ENCODE data around the gene KCNQ1.

KCNQ1 gene

GRCh38 chr11:2738551-2739431, 294.0 kb downstream of the KCNQ1 start:
- FAIRE-seq (no peak), DNase-seq (ENCODE audit: insufficient read length, low spot score) (no peak)

DNA sequence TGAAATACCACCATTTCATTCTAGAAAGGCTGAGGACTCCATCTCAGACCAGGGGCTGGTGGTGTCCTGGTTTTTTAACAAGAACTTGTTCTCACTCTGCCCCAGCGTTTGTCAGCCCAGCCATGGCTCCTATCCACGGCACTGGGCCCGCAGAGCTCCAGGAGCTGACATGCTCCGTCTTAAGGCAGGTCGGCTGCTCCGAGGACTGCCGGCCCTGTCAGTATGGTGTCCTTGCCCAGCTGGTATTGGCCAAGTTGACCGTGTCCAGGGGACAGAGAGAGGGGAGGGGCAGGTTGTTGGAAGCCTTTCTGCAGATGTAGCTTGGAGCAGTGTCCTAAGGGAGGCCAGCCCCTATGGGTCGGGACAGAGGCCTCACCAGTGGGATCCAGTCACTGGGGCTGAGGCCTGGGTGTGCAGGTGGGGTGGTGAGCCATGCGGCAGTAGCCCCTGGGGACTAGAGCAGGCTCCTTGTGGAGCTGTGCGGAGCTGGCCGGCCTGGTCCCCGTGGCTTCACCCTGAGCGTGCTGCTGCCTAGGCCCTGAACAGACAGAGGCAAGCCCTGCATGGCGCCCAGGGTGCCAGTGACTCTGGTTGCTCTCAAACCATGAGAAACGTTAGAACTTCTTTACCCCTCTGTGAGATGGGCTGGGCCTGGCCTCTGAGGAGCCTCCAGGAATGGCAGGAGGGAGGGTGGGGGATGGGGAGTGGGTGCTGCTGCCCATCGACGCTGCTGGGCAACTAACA, 294.9 kb downstream of the KCNQ1 start:
- FAIRE-seq (no peak), DNase-seq (ENCODE audit: insufficient read length, low spot score) (no peak)

GRCh38 chr11:2740275-2740940, 295.6 kb downstream of the KCNQ1 start:
- DNase-seq (ENCODE audit: insufficient read length, low spot score) (no peak), FAIRE-seq (no peak)

- FAIRE-seq (no peak), DNase-seq (ENCODE audit: insufficient read length, low spot score) (no peak)
Measured at GRCh38 chr11:2741006-2741376, 296.2 kb downstream of the KCNQ1 start.

DNA sequence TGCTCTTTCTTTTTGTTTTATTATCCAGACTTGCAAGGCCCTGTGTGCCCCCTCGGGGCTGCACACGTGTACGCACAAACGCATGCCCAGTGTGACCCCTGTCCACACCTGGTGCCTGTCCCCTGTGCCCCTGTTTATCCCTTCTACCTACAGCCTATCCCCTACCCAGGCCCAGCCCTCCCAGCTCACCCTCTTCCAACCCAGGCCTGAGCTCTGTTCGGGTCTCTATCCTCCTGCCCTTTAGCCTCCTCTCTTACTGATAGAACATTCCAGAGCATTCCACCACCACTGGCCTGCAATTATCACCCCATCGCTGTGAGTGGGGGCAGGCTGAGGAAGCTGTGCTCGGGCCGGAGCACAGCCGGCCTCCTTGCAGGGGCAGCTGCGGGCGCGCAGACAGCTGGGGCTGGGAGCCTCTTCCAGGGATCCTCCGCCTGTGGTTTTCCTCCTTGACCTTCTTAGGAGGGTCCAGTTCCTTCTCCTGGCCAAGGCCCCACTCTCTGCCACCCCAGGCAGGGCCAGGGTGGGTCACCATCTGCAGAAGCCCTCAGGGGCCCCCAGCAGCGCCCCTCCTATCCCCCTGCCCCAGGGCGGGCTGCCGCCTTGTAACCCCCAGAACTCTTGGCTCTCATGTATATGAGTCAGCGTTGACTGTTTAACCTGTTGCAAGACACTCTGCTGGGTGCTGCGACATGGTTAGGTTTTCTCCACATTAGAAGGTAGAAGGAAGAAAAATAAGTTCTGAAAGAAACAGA, 296.7 kb downstream of the KCNQ1 start:
- no peak for DNase-seq (ENCODE audit: insufficient read length, low spot score)
- FAIRE-seq, result no peak

GRCh38 chr11:2742201-2742600, 297.4 kb downstream of the KCNQ1 start:
- DNase-seq (ENCODE audit: insufficient read length, low spot score) (no peak), FAIRE-seq (no peak)

DNA sequence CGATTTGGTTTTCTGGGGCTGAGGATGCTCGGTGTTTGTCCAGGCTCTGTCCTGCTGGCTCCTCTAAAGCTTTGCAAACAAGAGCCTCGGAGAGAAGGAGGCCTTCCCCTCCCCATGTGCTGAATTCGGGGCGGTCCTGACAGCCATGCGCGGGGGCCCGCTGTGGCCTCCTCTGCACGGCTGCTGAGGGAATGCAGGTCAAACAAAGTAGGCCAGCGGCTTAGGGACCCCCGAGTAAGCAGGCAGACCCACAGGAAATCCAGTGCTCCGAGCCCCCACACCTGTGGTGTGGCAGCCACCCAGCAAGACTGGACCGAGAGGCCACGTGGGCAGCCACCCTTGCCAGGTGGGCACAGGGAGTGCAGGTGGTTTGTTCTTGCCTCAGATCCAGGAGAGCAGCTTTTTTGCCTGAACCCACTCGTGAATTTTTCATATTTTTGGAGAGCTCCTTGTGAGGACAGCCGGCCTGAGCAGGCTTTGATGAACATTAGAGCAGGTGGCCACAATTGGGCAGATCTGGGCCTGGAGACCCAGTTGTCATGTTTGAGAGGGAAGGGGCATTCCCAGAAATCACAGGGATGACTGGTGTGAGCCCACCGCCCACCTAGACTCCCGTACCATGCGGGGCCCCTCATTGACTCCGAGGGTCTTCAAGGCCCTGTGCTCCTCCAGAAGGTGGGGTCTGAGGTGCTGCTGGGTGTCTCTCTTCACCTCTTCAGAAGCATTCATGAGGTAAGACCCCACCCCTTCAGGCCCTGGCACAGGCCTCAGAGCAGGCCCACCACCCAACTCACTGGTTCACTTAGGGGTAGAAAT, 298.0 kb downstream of the KCNQ1 start:
- no peak for FAIRE-seq
- DNase-seq (ENCODE audit: insufficient read length, low spot score), result no peak

DNA sequence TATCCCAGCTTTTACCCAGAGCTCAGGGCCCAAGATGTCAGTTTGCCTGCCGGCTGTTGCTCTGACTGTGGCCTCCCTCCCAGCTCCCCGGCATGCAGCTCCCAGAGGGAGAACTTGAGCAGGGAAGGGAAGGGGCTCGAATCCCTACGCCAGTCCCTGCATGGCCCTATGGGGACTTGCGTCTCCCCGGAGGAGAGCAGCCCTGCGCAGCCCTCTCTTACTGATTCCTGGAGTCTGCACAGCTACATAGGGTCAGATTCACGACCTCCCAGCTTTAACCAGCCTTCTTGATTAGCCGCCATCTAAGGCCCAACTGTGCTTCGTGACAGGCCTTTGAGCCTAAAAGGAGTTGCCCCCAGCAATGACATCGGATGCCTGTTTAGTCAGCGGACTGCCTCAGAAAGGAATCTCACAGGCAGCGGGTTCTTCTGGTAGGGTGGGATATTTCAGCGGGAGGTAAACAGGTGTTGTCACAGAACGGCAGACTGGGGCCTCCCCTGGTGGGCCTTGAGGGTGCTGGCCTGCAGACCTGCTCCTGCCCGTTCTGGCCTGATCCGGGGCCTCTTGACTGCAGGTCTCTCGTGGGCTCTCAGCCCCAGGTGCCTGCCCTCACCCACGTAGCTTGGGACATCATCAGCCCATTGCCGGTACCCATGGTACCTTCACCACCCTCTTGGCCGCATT, 298.8 kb downstream of the KCNQ1 start:
- no peak for FAIRE-seq
- no peak for DNase-seq (ENCODE audit: insufficient read length, low spot score)

- FAIRE-seq (no peak), DNase-seq (ENCODE audit: insufficient read length, low spot score) (no peak)
Measured at GRCh38 chr11:2744166-2744565, 299.4 kb downstream of the KCNQ1 start.

- no peak for DNase-seq (ENCODE audit: insufficient read length, low spot score)
- no peak for FAIRE-seq
Measured at GRCh38 chr11:2745511-2745910, 300.7 kb downstream of the KCNQ1 start.

DNA sequence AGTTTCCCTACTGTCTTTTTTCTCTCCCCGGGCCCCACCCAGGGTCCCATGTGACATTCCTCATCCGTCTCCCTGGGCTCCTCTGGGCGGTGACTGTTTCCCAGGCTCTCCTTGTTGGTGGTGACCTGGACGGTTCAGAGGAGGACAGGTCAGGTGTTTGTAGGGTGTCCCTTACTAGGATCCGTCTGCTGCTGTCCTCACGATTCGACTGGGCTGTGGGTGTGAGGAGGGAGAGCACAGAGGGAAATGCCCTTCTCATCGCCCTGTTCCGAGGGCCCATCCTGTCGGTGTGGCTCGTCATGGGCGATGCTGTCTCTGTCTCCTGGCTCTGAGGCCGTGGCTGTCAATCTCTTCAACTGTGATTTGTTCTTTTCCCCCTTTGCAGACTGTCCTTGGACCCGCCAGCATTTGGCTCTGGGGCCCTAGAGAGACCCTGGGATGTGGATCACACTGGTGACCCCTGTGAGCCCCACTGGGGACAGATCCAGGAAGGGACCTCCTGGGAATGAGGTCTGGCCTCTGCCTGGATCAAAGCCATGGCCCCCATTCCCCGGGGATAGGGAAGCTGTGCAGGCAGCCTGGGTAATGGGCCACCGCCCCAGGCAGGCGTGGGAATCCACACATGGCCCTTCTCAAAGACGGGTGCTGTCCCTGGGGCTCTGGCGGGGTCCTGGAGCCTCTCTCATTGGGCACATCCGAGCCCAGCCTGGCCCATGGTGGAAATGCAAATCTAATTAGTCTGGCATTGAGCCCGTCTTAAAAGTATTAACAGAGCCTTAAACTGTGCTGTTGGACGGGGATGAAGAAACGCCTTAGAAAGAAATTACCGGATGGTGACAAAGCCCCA, 301.8 kb downstream of the KCNQ1 start:
- FAIRE-seq (no peak), DNase-seq (ENCODE audit: insufficient read length, low spot score) (no peak)

DNA sequence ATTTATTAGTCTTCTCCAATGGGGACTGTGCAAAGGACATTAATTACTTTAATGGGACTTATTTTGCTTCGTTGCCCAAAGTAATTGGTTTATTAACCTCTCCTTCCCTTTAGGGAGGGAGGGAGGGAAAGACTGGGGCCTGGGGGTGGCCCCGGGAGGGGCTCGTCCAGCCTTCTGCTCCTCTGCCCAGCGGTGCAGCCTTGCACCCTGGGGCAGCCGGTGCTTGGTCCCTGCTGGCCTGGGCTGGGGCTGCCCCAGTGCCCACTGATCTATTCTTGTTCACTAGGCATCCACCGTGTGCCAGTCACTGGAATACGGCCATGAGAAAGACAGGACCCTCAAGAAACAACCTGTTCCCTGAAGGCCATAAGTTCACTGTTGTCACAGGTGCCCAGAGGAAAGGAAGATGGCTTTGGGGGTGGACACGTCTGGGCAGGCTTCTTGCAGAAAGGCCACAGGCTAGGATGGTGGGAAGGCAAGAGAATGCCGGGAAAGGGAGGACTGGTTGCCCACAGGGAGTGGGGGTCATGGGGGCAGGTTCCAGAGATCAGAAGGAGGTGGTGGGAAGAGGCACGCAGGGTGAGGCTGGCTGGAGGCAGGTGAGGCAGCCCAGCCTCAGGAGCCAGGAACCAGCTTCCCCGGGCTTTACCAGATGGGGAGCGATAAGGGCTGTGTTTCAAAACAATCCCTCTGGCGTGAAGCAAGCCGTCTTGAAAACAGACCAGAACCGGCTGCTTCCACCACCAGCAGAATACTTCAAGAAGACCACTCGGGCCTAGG, 302.6 kb downstream of the KCNQ1 start:
- no peak for FAIRE-seq
- DNase-seq (ENCODE audit: insufficient read length, low spot score), result no peak

GRCh38 chr11:2748061-2748813, 303.4 kb downstream of the KCNQ1 start:
- FAIRE-seq (no peak), DNase-seq (ENCODE audit: insufficient read length, low spot score) (no peak)

DNA sequence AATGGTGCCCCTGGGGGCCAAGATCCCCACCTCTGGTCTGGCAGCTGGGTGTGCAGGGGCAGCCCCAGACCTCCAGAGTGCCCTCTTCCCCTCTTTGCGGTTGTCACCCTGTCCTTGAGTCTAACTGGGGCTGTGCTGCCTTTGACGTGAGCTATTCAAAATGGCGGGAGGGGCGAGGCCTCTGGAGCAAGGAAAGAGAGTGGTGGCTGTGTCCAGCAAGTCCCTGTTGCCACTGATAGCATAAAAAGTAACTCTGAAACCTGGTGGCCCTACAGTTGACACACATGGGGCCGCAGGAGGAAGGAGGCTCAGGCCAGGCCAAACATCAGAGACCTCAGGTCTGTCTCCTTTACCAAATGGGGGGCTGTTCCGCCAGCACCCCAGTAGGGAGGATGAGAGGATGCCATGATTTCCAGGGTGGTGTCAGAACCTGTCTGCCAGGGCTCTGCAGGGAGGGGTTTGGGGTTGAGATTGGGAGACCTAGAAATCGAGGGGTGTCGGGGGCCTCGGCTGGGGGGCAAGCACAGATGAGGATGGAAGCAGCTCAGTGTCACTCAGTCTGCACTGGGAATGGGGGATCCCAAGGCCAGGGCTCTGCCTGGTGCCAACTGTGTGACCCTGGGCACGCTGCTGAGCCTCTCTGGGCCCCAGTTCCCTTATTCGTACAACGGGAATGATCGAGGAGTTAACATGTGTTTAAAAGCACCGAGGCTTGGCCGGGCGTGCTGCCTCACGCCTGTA, 304.2 kb downstream of the KCNQ1 start:
- DNase-seq (ENCODE audit: insufficient read length, low spot score) (no peak), FAIRE-seq (no peak)

- DNase-seq (ENCODE audit: insufficient read length, low spot score), result no peak
- no peak for FAIRE-seq
Measured at GRCh38 chr11:2750101-2750681, 305.4 kb downstream of the KCNQ1 start.
